A549 (cell line): ENCODE measurements around the gene E2F1. TPM values are rescaled to one million over a fixed set of nuclear protein-coding genes. Genes with fewer than 3 reads are reported as not detected.

Source experiments
- ATAC-seq, 2 experiments: fragments of 200-7000 bp in 1 of 2; fragments of >200 bp in 1 of 2; cut with Nextera tagmentation in 1 of 2; cut with Tn5 transposase in 1 of 2; 3 replicates each; pipeline versions ENCODE4 v1.8.0 to v1.9.1; 2018 to 2020; ENCODE audit warnings: mild to moderate bottlenecking in 1 of 2, moderate library complexity in 1 of 2
- CTCF ChIA-PET: fragments of 300-600 bp; sonication (Branson Sonifier 250); formaldehyde crosslinking; extraction: SDS; loops from one replicate; lab custom pipeline; 2021; ENCODE audit warnings: antibody characterized with exemption, inconsistent platforms; lab: Yijun Ruan, JAX
- POLR2A ChIA-PET: fragments of 350-600 bp; formaldehyde crosslinking; extraction: SDS; loops from one replicate; lab custom pipeline; 2021; ENCODE audit warnings: antibody characterized with exemption, inconsistent platforms; lab: Yijun Ruan, JAX
- DNase-seq, 2 experiments: peaks; one replicate each; pipeline versions ENCODE4 v3.0.0 to v3.0.0-alpha.2; 2011 to 2016; ENCODE audit warnings: low read depth in 1 of 2, low spot score in 1 of 2
- FAIRE-seq: peaks from 2 replicates; lab custom pipeline; 2011; peaks lifted over from hg19 to GRCh38; lab: Jason Lieb, UNC
- H3K27ac ChIP-seq, 2 experiments: fragments of >200 bp; sonication (Bioruptor Twin); formaldehyde crosslinking; 3 replicates each; pipeline ENCODE4 v1.5.1; 2016 to 2017
- H3K4me1 ChIP-seq: fragments of >200 bp; sonication (Bioruptor Twin); formaldehyde crosslinking; 3 replicates; pipeline ENCODE4 v1.6.1; 2016
- H3K4me2 ChIP-seq: fragments of >200 bp; sonication (Bioruptor Twin); formaldehyde crosslinking; 3 replicates; pipeline ENCODE4 v1.6.1; 2016
- H3K4me3 ChIP-seq: fragments of >200 bp; sonication (Bioruptor Twin); formaldehyde crosslinking; 3 replicates; pipeline ENCODE4 v1.5.1; 2016
- H3K9me3 ChIP-seq: fragments of >200 bp; sonication (Bioruptor Twin); formaldehyde crosslinking; 3 replicates; pipeline ENCODE4 v1.6.1; 2016
- BCL3 ChIP-seq: fragments of >200 bp; sonication (Bioruptor Twin); formaldehyde crosslinking; IDR thresholded peaks from 3 replicates; pipeline ENCODE4 v1.6.1; 2016
- CBX8 ChIP-seq: fragments of 200-600 bp; sonication (generic); IDR thresholded peaks from 2 replicates; pipeline ENCODE4 v1.6.1; 2016
- CHD2 ChIP-seq: fragments of 150-350 bp; IDR thresholded peaks from 2 replicates; pipeline ENCODE4 v1.6.1; 2014; ENCODE audit warnings: low read length; ENCODE audit not compliant: partially characterized antibody
- ELK1 ChIP-seq: fragments of 150-350 bp; IDR thresholded peaks from 2 replicates; pipeline ENCODE4 v1.6.1; 2014; ENCODE audit warnings: low read depth, mild to moderate bottlenecking, low read length
- FOXS1 ChIP-seq: fragments of 250-450 bp; sonication (Bioruptor Pico); IDR thresholded peaks from 2 replicates; pipeline ENCODE4 v1.5.0; 2020; ENCODE audit warnings: mild to moderate bottlenecking, moderate library complexity
- HDAC2 ChIP-seq: fragments of 200-600 bp; sonication (generic); IDR thresholded peaks from 2 replicates; pipeline ENCODE4 v1.6.1; 2016
- HOXA7 ChIP-seq: fragments of 250-450 bp; sonication (Bioruptor Pico); IDR thresholded peaks from 2 replicates; pipeline ENCODE4 v1.5.0; 2020; ENCODE audit warnings: mild to moderate bottlenecking, moderate library complexity
- HOXB13 ChIP-seq: fragments of 250-450 bp; sonication (Bioruptor Pico); IDR thresholded peaks from 2 replicates; pipeline ENCODE4 v1.5.0; 2020; ENCODE audit warnings: low read depth, mild to moderate bottlenecking, moderate library complexity
- JUNB ChIP-seq: fragments of >200 bp; sonication (Bioruptor Twin); formaldehyde crosslinking; IDR thresholded peaks from 2 replicates; pipeline ENCODE4 v1.6.1; 2016
- KDM5A ChIP-seq: fragments of 200-600 bp; sonication (generic); IDR thresholded peaks from 2 replicates; pipeline ENCODE4 v1.6.1; 2016; ENCODE audit warnings: antibody characterized with exemption, mild to moderate bottlenecking
- MAX ChIP-seq: IDR thresholded peaks from 2 replicates; pipeline ENCODE4 v1.6.1; 2012
- PHF8 ChIP-seq: fragments of 200-600 bp; sonication (generic); IDR thresholded peaks from 2 replicates; pipeline ENCODE4 v1.6.1; 2016; ENCODE audit warnings: low read depth, mild to moderate bottlenecking, antibody characterized with exemption, moderate library complexity, borderline replicate concordance
- POLR2A ChIP-seq: IDR thresholded peaks from 2 replicates; pipeline ENCODE4 v1.6.1; 2012; ENCODE audit warnings: mild to moderate bottlenecking, low read length
- POLR2AphosphoS2 ChIP-seq: conservative IDR thresholded peaks from 2 replicates; pipeline ENCODE4 v1.6.1; 2012; ENCODE audit warnings: low read length, improper control_type of control experiment, inconsistent platforms
- RCOR1 ChIP-seq: fragments of 150-350 bp; IDR thresholded peaks from 2 replicates; pipeline ENCODE4 v1.6.1; 2014; ENCODE audit warnings: antibody characterized with exemption, low read length, low read depth
- REST ChIP-seq: fragments of 200-600 bp; sonication (generic); IDR thresholded peaks from 2 replicates; pipeline ENCODE4 v1.6.1; 2016; ENCODE audit warnings: antibody characterized with exemption, mild to moderate bottlenecking, moderate library complexity
- RFX5 ChIP-seq: fragments of 450-650 bp; IDR thresholded peaks from 2 replicates; pipeline ENCODE4 v1.7.1; 2014; ENCODE audit warnings: antibody characterized with exemption, mild to moderate bottlenecking, moderate library complexity
- RNF2 ChIP-seq: fragments of 200-600 bp; sonication (generic); IDR thresholded peaks from 2 replicates; pipeline ENCODE4 v1.6.1; 2016; ENCODE audit warnings: low read depth, mild to moderate bottlenecking, antibody characterized with exemption, moderate library complexity, borderline replicate concordance
- SREBF2 ChIP-seq: fragments of 450-650 bp; IDR thresholded peaks from 2 replicates; pipeline ENCODE4 v1.6.1; 2014; ENCODE audit warnings: mild to moderate bottlenecking, moderate library complexity
- TP53 ChIP-seq: fragments of 250-450 bp; sonication (Bioruptor Pico); IDR thresholded peaks from 2 replicates; pipeline ENCODE4 v1.5.0; 2021; ENCODE audit warnings: mild to moderate bottlenecking, moderate library complexity
- USF2 ChIP-seq: fragments of 450-650 bp; IDR thresholded peaks from 2 replicates; pipeline ENCODE4 v1.6.1; 2014; ENCODE audit warnings: antibody characterized with exemption
- ZFP36 ChIP-seq: fragments of 450-650 bp; IDR thresholded peaks from 2 replicates; pipeline ENCODE4 v1.6.1; 2014; ENCODE audit warnings: borderline replicate concordance; ENCODE audit not compliant: partially characterized antibody
- WGBS: methylation state at CpG from one replicate; pipeline ENCODE4 v1.1.6; 2017; ENCODE audit errors: missing lambda C conversion rate; 5-methylcytosine and 5-hydroxymethylcytosine counted together
- polyA plus RNA-seq, 4 experiments: library from polyadenylated mRNA; depleted of rRNA in 3 of 4; stranded (reverse); fragments of >200 nt; fragmentation: RNase III in 1 of 4; extraction: RNeasy Plus Mini Kit Qiagen cat#74134 plus additional on column Dnase treatment in 1 of 4; gene quantifications; 2 replicates in 3 of 4; 3 replicates in 1 of 4; pipeline ENCODE4 v1.2.3, GENCODE V29; 2011 to 2017
- TF ChIP-seq, protein P1 (sequence below): IDR thresholded peaks from 2 replicates; pipeline ENCODE4 v1.6.1; 2012; ENCODE audit warnings: low read depth, borderline replicate concordance
- TF ChIP-seq, protein P2 (sequence below): IDR thresholded peaks from 2 replicates; pipeline ENCODE4 v1.6.1; 2012

The E2F1 gene
- polyA plus RNA-seq, 2 of the 4 experiments (the other 2 are of a cell fraction) = 17.9 to 35.8 TPM

DNA sequence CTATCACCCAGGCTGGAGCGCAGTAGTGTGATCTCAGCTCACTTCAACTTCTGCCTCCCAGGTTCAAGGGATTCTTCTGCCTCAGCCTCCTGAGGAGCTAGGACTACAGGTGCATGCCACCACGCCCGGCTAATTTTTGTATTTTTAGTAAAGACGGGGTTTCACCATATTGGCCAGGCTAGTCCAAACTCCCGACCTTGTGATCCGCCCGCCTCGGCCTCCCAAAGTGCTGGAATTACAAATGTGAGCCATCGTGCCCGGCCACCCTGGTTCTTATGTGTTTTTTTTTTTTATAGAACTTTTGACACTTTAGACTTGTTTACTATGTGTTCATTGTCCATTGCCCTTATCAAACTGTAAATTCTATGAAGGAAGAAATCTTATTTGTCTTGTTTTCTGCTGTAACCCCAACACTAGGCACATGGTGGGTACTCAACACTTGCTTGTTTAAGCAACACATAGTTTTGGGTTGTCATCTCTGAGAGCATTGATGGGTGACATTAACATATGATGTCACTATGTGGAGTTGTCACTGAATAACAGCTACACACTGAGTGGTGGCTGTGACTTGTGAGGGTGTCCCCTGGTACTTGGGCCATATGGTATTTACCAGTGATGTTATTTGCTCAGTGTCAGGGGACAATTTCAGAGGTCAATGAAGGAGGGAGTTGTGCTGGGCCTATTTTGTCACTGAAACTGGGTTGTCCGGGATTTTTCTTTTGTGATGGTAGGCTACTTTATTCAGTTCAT lies 35.4 kb upstream of the E2F1 start:
- FAIRE-seq = no peak
- Histone ChIP-seq H3K4me3 (no peak overlapping the region), H3K9me3 (no peaks in the 10 kb centered on the region), H3K27ac (no peak overlapping the region), H3K4me1 (peaks cover 14% of the 10 kb centered on the region; the same call in 1 of the 3 replicates), H3K4me2 (no peak overlapping the region; the same call in 2 of the 3 replicates)
- CTCF ChIA-PET = interaction anchor here (0.6 to 1.0 kb wide), 2 partner anchors 14 to 356 kb away, joined by 3 to 7 read pairs; no protein-coding TSS in a partner anchor
- POLR2A ChIA-PET = no interaction called here
- ATAC-seq = no peak
- no peak for DNase-seq
- no peak for TF ChIP-seq RNF2
- no peak for TF ChIP-seq KDM5A
- TF ChIP-seq RFX5 = no peak
- no peak for TF ChIP-seq ZFP36
- TF ChIP-seq FOXS1 (CRISPR knock-in tag) = no peak
- TF ChIP-seq POLR2AphosphoS2 = no peak
- TF ChIP-seq BCL3 = no peak
- no peak for TF ChIP-seq USF2
- WGBS = 92% methylated on average over 11 of the region's 11 CpGs

DNA sequence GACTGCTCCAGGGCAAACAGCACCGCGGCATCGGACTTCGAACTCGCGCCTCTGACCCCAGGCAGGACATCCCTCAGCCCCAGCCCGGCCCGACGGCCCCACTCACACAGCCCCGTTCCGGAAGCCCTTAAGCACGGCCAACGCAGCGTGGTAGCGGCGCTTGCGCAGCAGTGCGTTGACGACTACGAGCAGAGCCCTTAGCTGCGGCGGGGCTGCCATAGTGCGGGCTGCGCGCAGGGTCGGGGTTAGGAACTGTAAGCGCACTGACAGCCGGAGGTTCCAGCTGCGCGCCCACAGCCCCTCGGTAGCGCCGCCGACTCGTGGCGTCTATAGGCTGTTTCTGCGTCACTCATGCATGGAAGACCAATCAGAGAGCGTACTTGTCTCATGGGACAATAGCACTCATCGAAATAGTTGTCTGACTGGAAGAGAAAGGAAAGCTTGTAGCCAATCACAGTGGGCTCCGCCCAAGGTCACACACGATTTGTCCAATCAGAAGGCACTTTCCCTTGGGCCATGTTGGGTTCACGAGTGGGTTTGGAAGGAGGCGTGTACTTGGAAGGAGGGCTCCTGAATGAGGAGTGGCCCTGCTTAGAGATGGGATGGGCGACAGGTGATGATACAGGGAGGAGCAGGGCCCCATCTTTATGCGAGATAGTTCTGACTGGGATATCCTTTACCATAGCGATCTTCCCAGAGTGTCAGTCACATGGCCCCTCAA lies 34.0 kb upstream of the E2F1 start, which contains the start of gene PXMP4:
PXMP4 (minus strand) TSS at position 322 of the 721 bp plus-strand sequence; CDS start at position 219, 103 bp downstream.
- peak; percentile 91 for FAIRE-seq
- POLR2A ChIA-PET = interaction anchor here (0.7 to 1.3 kb wide), 3 partner anchors 12 to 55 kb away, joined by 3 to 12 read pairs (median 3); partner anchors contain the start of gene ZNF341
- Histone ChIP-seq H3K4me2 (peak within 1 kb of the TSS; percentile 88), H3K4me3 (peak within 1 kb of the TSS; percentile 73), H3K27ac (peak within 1 kb of the TSS; percentile 64 to 84), H3K4me1 (peaks cover 14% of the 10 kb centered on the region; the same call in 1 of the 3 replicates), H3K9me3 (no peaks in the 10 kb centered on the region)
- peak; percentile 99 to 100 for DNase-seq
- WGBS = 2% methylated on average over 30 of the region's 46 CpGs
- ATAC-seq = peak; percentile 99
- CTCF ChIA-PET = interaction anchor here (0.5 to 1.7 kb wide), 5 partner anchors 8 to 100 kb away, joined by 4 to 6 read pairs (median 4); no protein-coding TSS in a partner anchor
- TF ChIP-seq FOXS1 (CRISPR knock-in tag) (no peak), SREBF2 (no peak), PHF8 (peak; percentile 45), MAX (peak; percentile 50), CHD2 (peak; percentile 11), USF2 (0 out of 2 replicates have a peak, but pooled peaks have one; percentile 6), HDAC2 (no peak), RCOR1 (no peak), HOXB13 (CRISPR knock-in tag) (0 out of 2 replicates have a peak, but pooled peaks have one; percentile 54), TP53 (CRISPR knock-in tag) (no peak), ELK1 (no peak), CBX8 (no peak), POLR2A (peak; percentile 24), JUNB (no peak), RFX5 (peak; percentile 76), REST (no peak), HOXA7 (CRISPR knock-in tag) (no peak)
- TF ChIP-seq, protein P1, sequence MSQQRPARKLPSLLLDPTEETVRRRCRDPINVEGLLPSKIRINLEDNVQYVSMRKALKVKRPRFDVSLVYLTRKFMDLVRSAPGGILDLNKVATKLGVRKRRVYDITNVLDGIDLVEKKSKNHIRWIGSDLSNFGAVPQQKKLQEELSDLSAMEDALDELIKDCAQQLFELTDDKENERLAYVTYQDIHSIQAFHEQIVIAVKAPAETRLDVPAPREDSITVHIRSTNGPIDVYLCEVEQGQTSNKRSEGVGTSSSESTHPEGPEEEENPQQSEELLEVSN = peak; percentile 32; the same call in 1 of the 2 replicates
- TF ChIP-seq, protein P2, sequence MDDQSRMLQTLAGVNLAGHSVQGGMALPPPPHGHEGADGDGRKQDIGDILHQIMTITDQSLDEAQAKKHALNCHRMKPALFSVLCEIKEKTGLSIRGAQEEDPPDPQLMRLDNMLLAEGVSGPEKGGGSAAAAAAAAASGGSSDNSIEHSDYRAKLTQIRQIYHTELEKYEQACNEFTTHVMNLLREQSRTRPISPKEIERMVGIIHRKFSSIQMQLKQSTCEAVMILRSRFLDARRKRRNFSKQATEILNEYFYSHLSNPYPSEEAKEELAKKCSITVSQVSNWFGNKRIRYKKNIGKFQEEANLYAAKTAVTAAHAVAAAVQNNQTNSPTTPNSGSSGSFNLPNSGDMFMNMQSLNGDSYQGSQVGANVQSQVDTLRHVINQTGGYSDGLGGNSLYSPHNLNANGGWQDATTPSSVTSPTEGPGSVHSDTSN = peak; percentile 99
